Islet precursor cell (in vitro differentiated cells): ENCODE measurements around the gene SYK.
"Not testable (repeated sequence)": the region's sequence is repeated elsewhere in the genome, so short reads cannot be mapped to it uniquely, and the experiment has no call there.

Experiments
- DNase-seq: peaks from one replicate; pipeline ENCODE4 v3.0.0-alpha.2; 2018

SYK gene

GRCh38 chr9:90882991-90883600 is 81.5 kb downstream of the SYK start:
- no peak for DNase-seq

GRCh38 chr9:90883661-90884060 is 82.0 kb downstream of the SYK start:
- no peak for DNase-seq

- DNase-seq = no peak
Measured at GRCh38 chr9:90884178-90884577, 82.6 kb downstream of the SYK start.

- not testable (repeated sequence) for DNase-seq
Measured at GRCh38 chr9:90886868-90887267, 85.2 kb downstream of the SYK start.

- no peak for DNase-seq
Measured at GRCh38 chr9:90888941-90889340, 87.3 kb downstream of the SYK start.

GRCh38 chr9:90890146-90890810 is 88.7 kb downstream of the SYK start:
- no peak for DNase-seq

- no peak for DNase-seq
Measured at GRCh38 chr9:90891308-90892040, 89.9 kb downstream of the SYK start.

- DNase-seq = no peak
Measured at GRCh38 chr9:90892918-90893317, 91.3 kb downstream of the SYK start.

GRCh38 chr9:90893706-90894105 is 92.1 kb downstream of the SYK start:
- DNase-seq = no peak

- no peak for DNase-seq
Measured at GRCh38 chr9:90894986-90895687, 93.5 kb downstream of the SYK start.

GRCh38 chr9:90895786-90896185 is 94.2 kb downstream of the SYK start:
- DNase-seq = no peak

- DNase-seq = no peak
Measured at GRCh38 chr9:90896231-90896630, 94.6 kb downstream of the SYK start.

GRCh38 chr9:90898228-90898627 is 96.6 kb downstream of the SYK start:
- no peak for DNase-seq

- DNase-seq = no peak
Measured at GRCh38 chr9:90899287-90899686, 97.7 kb downstream of the SYK start.

- peak; percentile 70 for DNase-seq
Measured at GRCh38 chr9:90900130-90900529, 98.5 kb downstream of the SYK start.

GRCh38 chr9:90901933-90902332 is 100.3 kb downstream of the SYK start:
- DNase-seq = no peak

GRCh38 chr9:90903766-90904424 is 102.3 kb downstream of the SYK start:
- no peak for DNase-seq

- no peak for DNase-seq
Measured at GRCh38 chr9:90904706-90905478, 103.3 kb downstream of the SYK start.

- no peak for DNase-seq
Measured at GRCh38 chr9:90905822-90906221, 104.2 kb downstream of the SYK start.

- no peak for DNase-seq
Measured at GRCh38 chr9:90906316-90907055, 104.9 kb downstream of the SYK start.

- no peak for DNase-seq
Measured at GRCh38 chr9:90907056-90907445, 105.4 kb downstream of the SYK start.

GRCh38 chr9:90907790-90908189 is 106.2 kb downstream of the SYK start:
- no peak for DNase-seq
